HepG2 (cell line): Measurements from ENCODE around the gene TJAP1. TPM values are rescaled to one million over a fixed set of nuclear protein-coding genes. Genes with fewer than 3 reads are reported as not detected.

Experiments used
- DDIT3 ChIP-seq: sonication (generic); formaldehyde crosslinking; IDR thresholded peaks from 2 replicates; pipeline ENCODE4 v1.4.0; 2020; ENCODE audit warnings: mild to moderate bottlenecking, missing genetic modification reagents
- ELF3 ChIP-seq: IDR thresholded peaks from 2 replicates; pipeline ENCODE4 v1.6.1; 2016; ENCODE audit warnings: missing genetic modification reagents, missing compliant biosample characterization
- MXI1 ChIP-seq: IDR thresholded peaks from 3 replicates; pipeline ENCODE4 v1.6.1; 2012; ENCODE audit warnings: low read depth, low read length, inconsistent platforms, borderline replicate concordance
- NFAT5 ChIP-seq: sonication (generic); formaldehyde crosslinking; IDR thresholded peaks from 2 replicates; pipeline ENCODE4 v1.4.0; 2020; ENCODE audit warnings: missing genetic modification reagents
- SMAD1 ChIP-seq: sonication (generic); formaldehyde crosslinking; IDR thresholded peaks from 2 replicates; pipeline ENCODE4 v1.4.0; 2020; ENCODE audit warnings: missing genetic modification reagents, low read depth, mild to moderate bottlenecking, borderline replicate concordance
- ZFP41 ChIP-seq: sonication (generic); formaldehyde crosslinking; IDR thresholded peaks from 2 replicates; pipeline ENCODE4 v1.4.0; 2020; ENCODE audit warnings: mild to moderate bottlenecking, missing genetic modification reagents, borderline replicate concordance
- ZFP62 ChIP-seq: sonication (generic); formaldehyde crosslinking; IDR thresholded peaks from 2 replicates; pipeline ENCODE4 v1.4.0; 2020; ENCODE audit warnings: missing genetic modification reagents
- polyA plus RNA-seq, 8 experiments: library from polyadenylated mRNA; depleted of rRNA in 3 of 8; stranded (reverse) in 7 of 8; unstranded in 1 of 8; fragments of >200 nt; fragmentation: Illumina TruSeq in 4 of 8; extraction: Trizol in 4 of 8; gene quantifications; 2 replicates each; pipeline versions ENCODE4 v1.2.1 to v1.2.3, GENCODE V29; 2011 to 2016; ENCODE audit warnings: low read depth in 4 of 8, missing spikeins in 1 of 8, mixed read lengths in 1 of 8; ENCODE audit not compliant: insufficient read depth in 1 of 8
- total RNA-seq, 5 experiments: library from RNA; depleted of rRNA; stranded (reverse); fragments of >200 nt; fragmentation: Illumina TruSeq; extraction: Trizol; gene quantifications; 2 replicates each; pipeline ENCODE4 v1.2.3, GENCODE V29; 2016; ENCODE audit warnings: low read depth in 1 of 5

TJAP1 gene
- total and polyA plus RNA-seq, 2 of the 13 experiments (the other 11 are each of a cell fraction or from before 2014, with no cell fraction given), result 15.7 to 41.6 TPM

GRCh38 chr6:43517505-43518357, 40.4 kb downstream of the TJAP1 start (continued):
- TF ChIP-seq NFAT5 (no peak), DDIT3 (CRISPR knock-in tag) (no peak), ZFP41 (CRISPR knock-in tag) (no peak), SMAD1 (no peak), ELF3 (CRISPR knock-in tag) (no peak), MXI1 (no peak), ZFP62 (CRISPR knock-in tag) (no peak)
